Bronchial epithelial cell (primary cell): ENCODE measurements around the gene CAMSAP3. TPM values are rescaled to one million over a fixed set of nuclear protein-coding genes. Genes with fewer than 3 reads are reported as not detected.

Experiments
- DNase-seq: peaks from one replicate; pipeline ENCODE4 v3.0.0-alpha.2; 2010; ENCODE audit warnings: low read depth
- FAIRE-seq: peaks from 2 replicates; lab custom pipeline; 2011; peaks lifted over from hg19 to GRCh38; lab: Jason Lieb, UNC
- H3K27me3 ChIP-seq: 2 replicates; pipeline ENCODE4 v1.5.1; 2011; ENCODE audit warnings: low read length; ENCODE audit not compliant: control insufficient read depth, insufficient read depth
- H3K36me3 ChIP-seq: 2 replicates; pipeline ENCODE4 v1.5.1; 2011; ENCODE audit warnings: low read length; ENCODE audit not compliant: control insufficient read depth, insufficient read depth
- H3K4me3 ChIP-seq: 2 replicates; pipeline ENCODE4 v1.5.1; 2011; ENCODE audit warnings: mild to moderate bottlenecking, low read depth, low read length, control low read depth
- CTCF ChIP-seq: IDR thresholded peaks from 2 replicates; pipeline ENCODE4 v1.5.1; 2011; ENCODE audit warnings: mild to moderate bottlenecking, moderate library complexity, low read length, control low read depth, inconsistent platforms; ENCODE audit not compliant: insufficient read depth, severe bottlenecking
- total RNA-seq: library from RNA; depleted of rRNA; stranded (reverse); fragments of >200 nt; gene quantifications from 2 replicates; pipeline ENCODE4 v1.2.1, GENCODE V29; 2014

CAMSAP3 gene
- total RNA-seq, 1 donor from 2014 or later: 2.4 TPM

DNA sequence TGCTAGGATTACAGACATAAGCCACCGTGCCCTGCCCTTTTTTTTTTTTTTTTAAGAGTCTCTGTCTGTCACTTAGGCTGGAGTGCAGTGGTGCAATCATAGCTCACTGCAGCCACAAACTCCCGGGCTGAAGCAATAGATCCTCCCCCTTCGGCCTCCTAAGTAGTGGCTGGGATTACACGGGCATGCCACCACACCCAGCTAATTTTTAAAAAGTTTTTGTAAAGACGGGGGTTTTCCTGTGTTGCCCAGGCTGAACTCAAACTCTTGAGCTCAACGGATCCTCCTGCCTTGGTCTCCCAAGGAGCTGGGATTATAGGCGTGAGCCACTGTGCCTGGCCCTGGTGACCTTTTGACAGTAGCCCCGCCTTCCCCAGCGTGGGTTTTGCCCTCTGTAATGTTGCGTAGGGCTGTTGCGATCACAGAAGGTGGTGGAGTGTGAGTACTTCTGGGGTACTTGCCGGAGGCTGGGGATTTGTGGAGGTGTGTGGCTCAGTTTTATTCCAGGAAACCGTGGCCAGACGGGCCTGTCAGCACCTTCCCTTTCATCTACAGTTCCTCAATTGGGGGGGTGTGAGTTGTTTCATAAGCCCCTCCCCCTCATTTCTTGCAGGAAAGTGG lies 61.6 kb downstream of the CAMSAP3 start:
- DNase-seq (no peak), FAIRE-seq (no peak)
- no peak for TF ChIP-seq CTCF
- Histone ChIP-seq H3K4me3 (no peak overlapping the region), H3K36me3 (no peaks in the 10 kb centered on the region), H3K27me3 (peaks cover 2% of the 10 kb centered on the region)

GRCh38 chr19:7658219-7658686 lies 62.6 kb downstream of the CAMSAP3 start:
- DNase-seq (no peak), FAIRE-seq (no peak)
- no peak for TF ChIP-seq CTCF
- Histone ChIP-seq H3K36me3 (no peaks in the 10 kb centered on the region), H3K27me3 (peaks cover 2% of the 10 kb centered on the region), H3K4me3 (no peak overlapping the region)

DNA sequence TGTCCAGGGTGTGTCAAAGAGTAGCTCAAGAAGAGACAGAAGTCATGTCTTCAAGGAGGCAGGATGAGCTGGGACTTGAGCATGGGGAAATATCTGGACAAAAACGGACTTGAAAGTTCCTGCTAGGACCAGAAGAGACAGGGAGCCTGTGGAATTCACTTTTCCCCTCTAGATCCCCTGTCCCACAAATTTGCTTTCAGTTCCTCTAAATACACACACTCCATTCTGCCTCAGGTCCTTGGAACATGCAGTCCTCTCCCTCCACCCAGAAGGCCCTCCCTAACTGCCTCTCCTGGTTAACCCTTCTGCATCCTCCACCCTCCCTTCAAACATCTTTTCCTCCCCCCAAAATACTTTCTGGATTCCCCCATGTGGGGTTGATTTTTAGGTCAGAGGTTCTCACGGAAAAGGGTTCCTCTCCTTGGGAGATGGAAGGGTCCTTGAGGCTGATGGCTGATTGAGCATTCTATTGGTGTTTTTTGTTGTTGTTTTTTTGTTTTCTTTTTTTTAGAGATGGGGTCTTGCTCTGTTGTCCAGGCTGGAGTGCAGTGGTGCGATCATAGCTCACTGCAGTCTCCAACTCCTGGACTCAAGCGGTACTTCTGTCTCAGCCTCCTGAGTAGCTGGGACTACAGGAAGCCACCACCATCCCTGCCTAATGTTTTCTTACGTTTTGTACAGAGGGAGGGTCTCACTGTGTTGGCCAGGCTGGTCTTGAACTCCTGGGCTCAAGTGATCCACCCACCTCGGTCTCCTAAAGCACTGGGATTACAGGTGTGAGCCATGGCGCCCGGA lies 66.3 kb downstream of the CAMSAP3 start:
- DNase-seq (no peak), FAIRE-seq (no peak)
- Histone ChIP-seq H3K36me3 (no peaks in the 10 kb centered on the region), H3K27me3 (no peaks in the 10 kb centered on the region), H3K4me3 (no peak overlapping the region)
- TF ChIP-seq CTCF: no peak

GRCh38 chr19:7662657-7663056 lies 67.0 kb downstream of the CAMSAP3 start:
- Histone ChIP-seq H3K27me3 (no peaks in the 10 kb centered on the region), H3K4me3 (no peak overlapping the region), H3K36me3 (no peaks in the 10 kb centered on the region)
- no peak for FAIRE-seq
- no peak for TF ChIP-seq CTCF
- no peak for DNase-seq

- DNase-seq: no peak
- Histone ChIP-seq H3K36me3 (no peaks in the 10 kb centered on the region), H3K27me3 (no peaks in the 10 kb centered on the region), H3K4me3 (no peak overlapping the region)
- FAIRE-seq: no peak
- no peak for TF ChIP-seq CTCF
Measured at GRCh38 chr19:7663706-7664105, 68.0 kb downstream of the CAMSAP3 start.
